GM19395 (cell line): ENCODE results near the gene ZNRD2.
A peak's percentile ranks its signal among the peaks of the same experiment; 100 is the strongest.
"Not testable (repeated sequence)": the region's sequence is repeated elsewhere in the genome, so short reads cannot be mapped to it uniquely, and the experiment has no call there.

Source experiments
- ATAC-seq: cut with Tn5 transposase; IDR thresholded peaks from one replicate; pipeline ENCODE4 v1.9.1; 2021; ENCODE audit warnings: mild to moderate bottlenecking, moderate library complexity; ENCODE audit not compliant: unreplicated experiment

ZNRD2 gene, protein sequence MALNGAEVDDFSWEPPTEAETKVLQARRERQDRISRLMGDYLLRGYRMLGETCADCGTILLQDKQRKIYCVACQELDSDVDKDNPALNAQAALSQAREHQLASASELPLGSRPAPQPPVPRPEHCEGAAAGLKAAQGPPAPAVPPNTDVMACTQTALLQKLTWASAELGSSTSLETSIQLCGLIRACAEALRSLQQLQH

DNA sequence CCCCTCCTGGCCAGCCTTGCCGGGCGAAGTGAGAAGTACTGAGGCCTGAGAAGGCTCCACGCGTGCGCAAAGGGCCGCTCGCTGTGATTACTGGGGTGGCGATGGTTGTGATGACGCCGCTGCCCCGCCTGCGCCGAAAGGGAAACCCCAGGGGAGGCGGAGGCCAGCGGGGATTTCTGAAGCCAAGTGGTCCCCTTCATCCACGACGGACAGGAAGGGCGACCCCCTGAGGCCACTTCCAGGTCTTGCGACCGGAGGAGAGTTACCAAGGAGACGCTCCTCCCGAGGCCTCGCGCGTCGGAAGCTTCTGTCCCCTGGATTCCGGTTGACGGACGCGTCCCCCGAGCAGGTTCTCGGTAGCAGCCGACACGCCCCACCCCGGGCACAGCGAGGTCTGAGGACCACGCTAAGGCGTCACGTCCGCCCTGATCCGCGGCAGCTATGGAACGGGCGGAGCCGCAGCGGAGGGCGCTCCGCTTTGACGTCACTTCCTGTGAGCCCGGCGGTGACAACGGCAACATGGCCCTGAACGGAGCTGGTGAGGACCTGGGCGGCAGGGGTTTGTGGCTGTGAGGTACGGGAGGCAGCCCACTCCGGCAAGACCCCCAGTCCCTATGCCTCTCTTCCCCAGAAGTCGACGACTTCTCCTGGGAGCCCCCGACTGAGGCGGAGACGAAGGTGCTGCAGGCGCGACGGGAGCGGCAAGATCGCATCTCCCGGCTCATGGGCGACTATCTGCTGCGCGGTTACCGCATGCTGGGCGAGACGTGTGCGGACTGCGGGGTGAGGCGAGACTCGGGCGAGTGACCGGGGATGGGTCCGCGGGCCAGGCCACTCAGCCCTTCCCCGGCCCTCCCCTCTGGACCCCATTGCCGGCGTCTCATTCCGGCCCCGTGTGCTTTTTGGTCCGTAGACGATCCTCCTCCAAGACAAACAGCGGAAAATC is at the start of gene ZNRD2:
Gene ZNRD2, plus strand, starts transcription at position 505 of the 946 bp plus-strand sequence. Its CDS starts 15 bp downstream, at position 520.
- ATAC-seq = peak; percentile 65

DNA sequence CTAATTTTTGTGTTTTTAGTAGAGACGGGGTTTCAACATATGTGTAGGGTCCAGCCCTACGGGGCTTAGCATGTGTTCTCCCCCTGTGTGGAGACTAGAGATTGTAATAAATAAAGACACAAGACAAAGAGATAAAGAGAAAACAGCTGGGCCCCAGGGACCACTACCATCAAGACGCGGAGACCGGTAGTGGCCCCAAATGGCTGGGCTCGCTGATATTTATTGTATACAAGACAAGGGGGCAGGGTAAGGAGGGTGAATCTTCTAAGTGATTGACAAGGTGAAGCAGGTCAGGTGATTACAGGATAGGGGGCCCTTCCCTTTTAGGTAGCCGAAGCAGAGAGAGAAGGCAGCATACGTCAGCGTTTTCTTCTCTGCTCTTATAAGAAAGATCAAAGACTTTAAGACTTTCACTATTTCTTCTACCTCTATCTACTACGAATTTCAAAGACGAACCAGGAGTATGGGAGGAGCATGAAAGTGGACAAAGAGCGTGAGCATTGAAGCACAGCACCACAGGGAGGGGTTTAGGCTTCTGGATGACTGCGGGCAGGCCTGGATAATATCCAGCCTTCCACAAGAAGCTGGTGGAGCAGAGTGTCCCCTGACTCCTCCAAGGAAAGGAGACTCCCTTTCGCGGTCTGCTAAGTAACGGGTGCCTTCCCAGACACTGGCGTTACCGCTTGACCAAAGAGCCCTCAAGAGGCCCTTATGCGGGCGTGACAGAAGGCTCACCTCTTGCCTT is 48.3 kb upstream of the ZNRD2 start:
- not testable (repeated sequence) for ATAC-seq

DNA sequence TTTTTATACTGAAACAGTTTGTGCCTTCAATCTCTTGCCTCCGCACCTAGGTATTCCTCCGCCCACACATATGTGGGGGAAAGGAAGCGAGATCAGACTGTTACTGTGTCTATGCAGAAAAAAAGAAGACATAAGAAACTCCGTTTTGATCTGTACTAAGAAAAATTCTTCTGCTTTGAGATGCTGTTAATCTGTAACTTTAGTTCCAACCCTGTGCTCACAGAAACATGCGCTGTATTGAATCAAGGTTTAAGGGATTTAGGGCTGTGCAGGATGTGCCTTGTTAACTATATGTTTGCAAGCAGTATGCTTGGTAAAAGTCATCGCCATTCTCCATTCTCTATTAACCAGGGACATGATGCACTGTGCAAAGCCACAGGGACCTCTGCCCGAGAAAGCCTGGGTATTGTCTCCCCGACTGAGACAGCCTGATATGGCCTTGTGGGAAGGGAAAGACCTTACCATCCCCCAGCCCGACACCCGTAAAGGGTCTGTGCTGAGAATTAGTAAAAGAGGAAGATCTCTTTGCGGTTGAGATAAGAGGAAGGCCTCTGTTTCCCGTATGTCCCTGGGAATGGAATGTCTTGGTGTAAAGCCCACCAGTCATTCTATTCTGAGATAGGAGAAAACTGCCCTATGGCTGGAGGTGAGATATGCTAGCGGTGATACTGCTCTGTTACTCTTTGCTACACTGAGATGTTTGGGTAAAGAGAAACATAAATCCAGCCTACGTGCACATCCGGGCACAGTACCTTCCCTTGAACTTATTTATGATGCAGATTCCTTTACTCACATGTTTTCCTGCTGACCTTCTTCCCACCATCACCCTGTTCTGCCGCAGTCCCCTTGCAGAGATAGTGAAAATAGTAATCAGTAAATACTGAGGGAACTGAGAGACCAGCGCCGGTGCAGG is 47.3 kb upstream of the ZNRD2 start:
- ATAC-seq = not testable (repeated sequence)

DNA sequence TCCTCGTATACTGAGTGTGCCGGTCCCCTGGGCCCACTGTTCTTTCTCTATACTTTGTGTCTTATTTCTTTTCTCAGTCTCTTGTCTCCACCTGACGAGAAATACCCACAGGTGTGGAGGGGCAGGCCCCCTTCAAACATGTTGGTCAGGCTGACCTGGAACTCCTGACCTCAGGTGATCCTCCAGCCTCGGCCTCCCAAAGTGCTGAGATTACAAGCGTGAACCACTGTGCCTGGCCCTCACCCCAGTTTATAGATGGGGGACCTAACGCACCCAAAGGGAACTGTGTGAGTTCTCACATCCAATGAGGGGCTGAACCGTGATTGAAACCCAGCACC is 46.7 kb upstream of the ZNRD2 start:
- ATAC-seq = not testable (repeated sequence)

DNA sequence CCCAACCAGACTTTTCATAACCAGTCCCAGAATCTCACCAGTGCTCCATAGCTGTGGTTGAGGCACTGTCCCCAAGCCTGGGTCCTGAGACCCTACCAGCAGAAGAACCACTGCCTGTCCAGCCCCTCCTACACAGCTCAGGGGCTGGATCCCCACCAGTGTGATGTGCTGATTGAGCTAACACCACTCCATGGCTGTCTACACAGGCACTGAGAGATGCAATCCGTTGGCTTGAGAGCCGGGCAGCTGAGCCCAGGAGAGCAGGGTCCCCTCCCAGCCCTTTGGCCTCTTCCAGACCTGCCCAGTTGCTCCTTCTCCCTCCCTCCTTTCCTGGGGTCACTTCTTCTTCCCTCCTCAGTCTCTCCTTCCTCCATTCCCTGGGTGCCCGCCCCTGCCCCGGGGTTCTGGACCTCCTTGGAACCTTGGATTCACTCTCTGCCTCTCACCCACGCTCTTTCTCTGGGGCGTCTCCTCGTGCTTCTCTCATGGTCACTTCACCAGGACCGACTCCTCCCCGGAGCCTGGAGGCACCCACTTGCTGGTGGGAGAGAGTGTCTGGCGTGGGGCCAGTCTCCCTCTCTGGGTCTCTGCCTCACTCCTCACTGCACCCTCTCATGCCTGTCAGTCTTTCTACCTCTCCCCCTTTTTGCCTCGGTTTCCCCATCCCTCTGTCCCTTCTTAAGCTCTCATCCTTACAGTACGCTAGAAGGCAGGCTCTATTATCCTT is 46.1 kb upstream of the ZNRD2 start:
- ATAC-seq = no peak

DNA sequence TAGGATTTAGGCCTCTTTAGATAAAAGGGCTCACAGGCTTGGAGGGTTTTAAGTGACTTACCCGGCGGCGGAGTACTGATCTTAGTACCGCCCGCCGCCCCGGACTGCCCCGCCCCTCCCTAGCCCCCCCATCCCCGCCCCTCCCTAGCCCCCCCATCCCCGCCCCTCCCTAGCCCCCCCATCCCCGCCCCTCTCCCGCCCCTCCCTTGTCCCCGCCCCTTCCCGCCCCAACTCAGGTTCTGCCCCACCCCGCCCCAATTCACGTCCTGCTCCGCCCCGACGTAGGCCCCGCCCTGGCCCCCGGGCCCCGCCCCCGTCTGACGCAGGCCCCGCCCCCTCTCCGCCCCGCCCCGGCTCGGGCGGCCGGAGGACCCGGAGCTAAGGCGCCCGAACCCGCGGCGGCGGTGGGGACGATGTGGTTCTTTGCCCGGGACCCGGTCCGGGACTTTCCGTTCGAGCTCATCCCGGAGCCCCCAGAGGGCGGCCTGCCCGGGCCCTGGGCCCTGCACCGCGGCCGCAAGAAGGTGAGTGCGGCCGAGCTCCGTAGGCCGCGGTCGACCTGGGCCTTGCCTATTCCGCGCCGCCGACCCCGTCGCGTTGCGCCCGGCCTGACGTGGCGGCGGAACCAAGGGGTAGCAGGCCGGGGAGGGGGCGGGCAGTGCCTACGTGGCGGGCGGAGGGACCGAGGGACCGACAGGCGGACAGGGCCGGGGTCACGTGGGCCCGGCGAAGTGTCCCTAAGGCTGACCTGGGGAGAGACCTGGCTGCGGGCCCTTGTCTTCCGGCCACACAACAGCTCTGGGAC is 45.3 kb upstream of the ZNRD2 start, which contains the start of gene SCYL1:
Gene SCYL1, plus strand, starts transcription at position 343 of the 805 bp plus-strand sequence. Its CDS starts 71 bp downstream, at position 414.
- ATAC-seq = peak; percentile 53

DNA sequence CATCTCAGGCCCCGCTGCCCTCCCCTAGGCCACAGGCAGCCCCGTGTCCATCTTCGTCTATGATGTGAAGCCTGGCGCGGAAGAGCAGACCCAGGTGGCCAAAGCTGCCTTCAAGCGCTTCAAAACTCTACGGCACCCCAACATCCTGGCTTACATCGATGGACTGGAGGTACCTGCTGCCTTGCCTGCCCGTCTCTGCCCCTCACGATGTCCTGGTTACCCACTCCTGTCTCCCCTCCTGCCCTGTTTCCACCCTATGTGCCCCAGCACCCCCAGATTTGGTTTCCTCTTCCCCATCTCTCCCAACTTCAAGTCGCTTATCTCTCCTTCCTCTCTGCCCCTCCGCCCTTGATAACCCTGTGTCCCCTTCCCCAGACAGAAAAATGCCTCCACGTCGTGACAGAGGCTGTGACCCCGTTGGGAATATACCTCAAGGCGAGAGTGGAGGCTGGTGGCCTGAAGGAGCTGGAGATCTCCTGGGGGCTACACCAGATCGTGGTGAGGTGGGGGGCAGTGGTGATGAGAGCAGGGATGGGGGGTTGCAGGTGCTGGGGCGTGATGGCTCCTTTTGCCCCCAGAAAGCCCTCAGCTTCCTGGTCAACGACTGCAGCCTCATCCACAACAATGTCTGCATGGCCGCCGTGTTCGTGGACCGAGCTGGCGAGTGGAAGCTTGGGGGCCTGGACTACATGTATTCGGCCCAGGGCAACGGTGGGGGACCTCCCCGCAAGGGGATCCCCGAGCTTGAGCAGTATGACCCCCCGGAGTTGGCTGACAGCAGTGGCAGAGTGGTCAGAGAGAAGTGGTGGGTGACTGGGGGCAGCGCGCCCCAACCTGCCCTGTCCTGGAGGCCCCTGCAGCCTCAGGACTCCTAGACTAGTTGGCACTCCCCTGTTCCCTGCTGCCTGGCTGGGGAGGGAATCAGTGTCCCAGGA is 44.5 kb upstream of the ZNRD2 start:
- no peak for ATAC-seq

DNA sequence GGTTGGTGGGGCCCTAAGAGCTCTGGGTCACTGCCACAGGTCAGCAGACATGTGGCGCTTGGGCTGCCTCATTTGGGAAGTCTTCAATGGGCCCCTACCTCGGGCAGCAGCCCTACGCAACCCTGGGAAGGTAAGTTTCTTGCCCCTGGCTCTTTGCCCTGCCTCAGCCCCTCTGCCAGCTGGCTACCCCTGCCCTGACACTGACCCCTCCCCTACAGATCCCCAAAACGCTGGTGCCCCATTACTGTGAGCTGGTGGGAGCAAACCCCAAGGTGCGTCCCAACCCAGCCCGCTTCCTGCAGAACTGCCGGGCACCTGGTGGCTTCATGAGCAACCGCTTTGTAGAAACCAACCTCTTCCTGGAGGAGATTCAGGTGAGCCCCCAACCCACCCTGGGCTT is 43.5 kb upstream of the ZNRD2 start:
- no peak for ATAC-seq

DNA sequence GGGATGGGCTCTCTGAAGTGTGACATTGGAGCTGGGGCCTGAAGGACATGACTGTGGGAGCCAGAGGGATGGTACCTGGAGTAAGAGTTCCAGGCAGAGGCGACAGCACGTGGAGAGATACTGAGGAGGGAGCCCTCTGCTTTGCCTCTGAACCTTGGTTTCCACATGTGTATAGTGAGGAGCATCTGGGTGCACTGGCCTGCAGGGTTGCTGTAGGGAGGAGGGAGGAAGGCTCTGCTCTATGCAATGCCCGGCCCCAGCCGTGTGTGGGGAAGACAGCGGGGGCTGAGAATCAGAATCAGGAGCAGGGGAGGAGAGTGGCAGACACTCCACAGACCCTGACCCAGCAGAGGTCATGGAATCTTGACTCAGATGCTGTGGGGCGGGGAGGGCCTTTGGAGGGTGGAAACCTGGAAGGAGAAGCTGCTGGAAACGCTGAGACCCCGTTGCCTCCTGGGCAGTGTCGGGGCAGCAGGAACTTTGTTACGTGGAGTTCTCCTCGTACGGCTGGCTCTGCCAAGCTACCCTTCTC is 41.4 kb upstream of the ZNRD2 start:
- no peak for ATAC-seq

DNA sequence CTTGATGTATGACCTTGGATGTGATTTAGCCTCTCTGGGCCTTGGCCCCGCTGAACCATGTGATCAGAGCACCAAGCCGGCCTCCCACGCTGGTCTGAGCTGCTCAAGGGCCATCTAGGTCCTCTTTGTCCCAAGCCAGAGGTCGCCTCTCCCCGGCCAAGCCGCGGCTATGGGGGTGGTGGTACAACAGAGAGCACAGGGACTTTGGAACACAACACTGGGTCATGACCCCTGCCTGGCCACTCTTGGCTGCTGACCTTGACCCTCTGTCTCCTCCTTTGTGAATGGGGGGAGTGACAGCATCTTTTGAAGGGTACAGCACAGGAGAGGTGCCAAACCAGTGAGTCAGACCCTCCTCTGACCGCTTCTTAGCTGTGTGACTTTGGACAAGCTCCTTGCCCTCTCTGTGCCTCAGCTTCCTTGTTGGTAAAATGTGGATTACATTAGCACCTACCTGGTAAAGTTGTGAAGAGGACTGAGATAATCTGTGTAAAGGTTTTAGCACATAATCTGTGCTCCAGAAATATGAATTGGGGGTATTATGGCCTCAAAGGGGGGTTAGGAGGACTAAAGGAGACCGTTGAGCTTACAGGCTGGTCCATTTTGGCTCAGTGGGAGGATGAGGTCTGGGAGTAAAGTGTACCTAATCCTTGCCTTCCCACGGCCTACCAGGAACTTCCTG is 40.7 kb upstream of the ZNRD2 start:
- no peak for ATAC-seq

DNA sequence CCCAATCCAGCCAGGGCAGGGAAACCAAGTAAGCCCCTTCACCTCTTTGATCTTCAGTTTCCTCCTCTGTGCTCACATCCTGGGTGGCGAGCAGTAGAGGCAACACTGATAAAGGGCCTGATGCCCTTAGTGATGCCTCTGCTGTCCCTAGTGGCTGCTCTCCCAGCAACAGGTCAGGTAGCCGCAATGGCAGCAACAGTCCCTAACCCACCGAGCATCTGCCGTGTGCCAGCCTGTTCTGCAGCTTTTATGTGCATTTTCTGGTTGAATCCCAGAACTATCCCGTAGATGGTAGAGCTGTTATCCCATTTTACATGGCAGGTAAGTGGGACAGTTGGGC is 40.1 kb upstream of the ZNRD2 start:
- no peak for ATAC-seq

DNA sequence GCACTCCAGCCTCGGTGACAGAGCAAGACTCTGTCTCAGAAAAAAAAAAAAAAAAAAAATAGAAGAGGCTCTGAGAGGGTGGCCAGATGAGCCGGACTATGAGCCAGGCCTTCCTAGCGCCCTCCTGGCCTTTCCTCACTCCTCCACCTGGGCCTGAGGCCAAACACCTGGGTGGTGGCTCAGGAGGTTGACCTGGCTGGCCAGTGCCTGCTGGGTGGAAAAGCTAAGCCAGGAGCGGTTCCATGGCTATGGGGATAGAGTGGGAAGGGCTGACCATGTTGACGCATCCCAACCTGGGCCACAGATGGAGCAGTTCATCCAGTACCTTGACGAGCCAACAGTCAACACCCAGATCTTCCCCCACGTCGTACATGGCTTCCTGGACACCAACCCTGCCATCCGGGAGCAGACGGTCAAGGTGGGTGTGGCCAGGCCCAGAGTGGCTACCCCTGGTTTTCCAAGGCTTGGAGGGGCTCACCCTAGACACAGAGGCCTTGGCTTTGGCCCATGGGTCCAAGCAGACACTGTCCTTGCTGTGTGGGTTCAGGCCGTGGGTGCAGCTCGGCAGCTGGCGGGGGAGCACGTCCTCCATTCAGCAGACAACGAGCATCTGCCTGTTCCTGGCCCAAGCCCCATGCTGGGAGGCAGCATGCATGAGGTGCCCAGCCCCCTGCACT is 37.8 kb upstream of the ZNRD2 start:
- no peak for ATAC-seq

DNA sequence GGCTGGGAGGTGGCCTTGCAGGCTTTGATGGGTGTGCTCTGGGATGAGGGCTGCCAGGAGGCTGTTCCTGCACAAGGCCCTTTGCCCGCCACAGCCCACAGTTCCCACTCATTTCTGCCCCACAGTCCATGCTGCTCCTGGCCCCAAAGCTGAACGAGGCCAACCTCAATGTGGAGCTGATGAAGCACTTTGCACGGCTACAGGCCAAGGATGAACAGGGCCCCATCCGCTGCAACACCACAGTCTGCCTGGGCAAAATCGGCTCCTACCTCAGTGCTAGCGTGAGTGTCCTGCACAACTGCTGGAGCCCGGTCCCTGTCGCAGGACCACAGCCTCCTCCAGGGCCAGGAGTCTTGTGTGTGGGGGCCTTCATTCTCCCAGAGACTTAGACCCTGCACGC is 35.2 kb upstream of the ZNRD2 start:
- ATAC-seq = no peak

DNA sequence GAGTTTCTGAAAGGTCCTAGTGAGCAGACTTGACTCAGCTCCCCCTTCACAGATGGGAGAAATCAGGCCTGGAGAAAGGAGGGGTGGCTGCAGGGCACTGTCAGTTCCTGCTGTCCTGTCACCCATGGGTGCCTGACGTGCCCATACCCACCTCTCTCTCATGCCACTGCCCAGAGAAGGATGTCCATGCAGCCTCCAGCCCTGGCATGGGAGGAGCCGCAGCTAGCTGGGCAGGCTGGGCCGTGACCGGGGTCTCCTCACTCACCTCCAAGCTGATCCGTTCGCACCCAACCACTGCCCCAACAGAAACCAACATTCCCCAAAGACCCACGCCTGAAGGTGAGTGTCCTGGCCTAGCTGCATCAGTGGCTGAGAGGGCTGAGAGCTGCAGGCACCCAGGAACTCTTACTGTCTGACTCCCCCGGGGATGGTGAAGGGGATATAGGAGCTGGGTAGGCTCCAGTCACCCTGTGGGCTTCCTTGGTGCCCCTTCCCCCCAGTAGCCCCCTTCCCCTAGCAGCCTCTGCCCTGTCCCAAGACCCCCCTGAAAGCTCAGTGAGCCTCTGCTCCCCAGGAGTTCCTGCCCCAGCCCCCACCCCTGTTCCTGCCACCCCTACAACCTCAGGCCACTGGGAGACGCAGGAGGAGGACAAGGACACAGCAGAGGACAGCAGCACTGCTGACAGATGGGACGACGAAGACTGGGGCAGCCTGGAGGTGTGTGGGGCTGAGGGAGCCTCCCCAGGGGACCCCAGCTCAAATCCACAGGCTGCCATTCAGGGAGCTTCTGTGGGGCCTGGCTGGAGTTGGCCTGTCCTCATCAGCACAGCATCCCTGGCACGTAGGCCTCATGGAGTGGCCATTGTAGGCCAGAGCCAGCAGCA is 33.6 kb upstream of the ZNRD2 start:
- no peak for ATAC-seq

DNA sequence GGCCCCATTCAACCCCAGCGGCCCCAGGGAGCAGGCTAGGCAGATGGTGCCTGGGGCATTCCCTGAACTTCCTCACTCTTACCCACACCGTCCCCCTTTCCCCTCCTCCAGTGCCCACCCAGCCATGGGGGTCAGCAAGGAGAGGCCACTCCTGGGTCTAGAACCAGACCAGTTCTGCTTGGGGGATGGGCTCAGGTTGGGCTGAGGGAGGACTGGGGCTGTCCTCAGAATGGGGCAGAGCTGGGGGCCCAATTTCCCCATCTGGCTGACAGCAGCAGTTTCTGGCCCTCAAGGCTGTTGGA is 33.0 kb upstream of the ZNRD2 start:
- no peak for ATAC-seq
